SU-DHL-6 (cell line): ENCODE results near the gene NCKAP5.

Experiments used
- H2AFZ ChIP-seq: fragments of 200-600 bp; sonication (generic); 2 replicates; pipeline ENCODE4 v1.6.1; 2014; ENCODE audit warnings: low read depth, mild to moderate bottlenecking, moderate library complexity, mixed read lengths, antibody characterized with exemption, low read length; ENCODE audit not compliant: severe bottlenecking
- H3F3A ChIP-seq: fragments of 200-600 bp; shearing (Covaris generic); 2 replicates; pipeline ENCODE4 v1.6.0; 2016; ENCODE audit warnings: antibody characterized with exemption, mild to moderate bottlenecking; ENCODE audit not compliant: insufficient read depth
- H3K27ac ChIP-seq: fragments of 200-600 bp; sonication (generic); 2 replicates; pipeline ENCODE4 v1.5.1; 2016; ENCODE audit warnings: low read depth, mild to moderate bottlenecking, low read length, moderate library complexity, mixed read lengths
- H3K27me3 ChIP-seq: fragments of 200-600 bp; sonication (generic), shearing (Covaris generic); 2 replicates; pipeline ENCODE4 v1.6.0; 2014; ENCODE audit warnings: mild to moderate bottlenecking, low read length
- H3K36me3 ChIP-seq: fragments of 200-600 bp; sonication (generic); 2 replicates; pipeline ENCODE4 v1.6.1; 2014; ENCODE audit warnings: mild to moderate bottlenecking, low read length, mixed read lengths
- H3K4me2 ChIP-seq: fragments of 300-600, 200-600 bp; shearing (Covaris generic), sonication (generic); 2 replicates; pipeline ENCODE4 v1.6.0; 2014; ENCODE audit warnings: low read length, low read depth, mild to moderate bottlenecking; ENCODE audit not compliant: poor library complexity, severe bottlenecking
- H3K4me3 ChIP-seq: fragments of 200-600 bp; sonication (generic); 2 replicates; pipeline ENCODE4 v1.5.1; 2014; ENCODE audit warnings: antibody characterized with exemption, low read length, mild to moderate bottlenecking, mixed read lengths; ENCODE audit not compliant: insufficient read depth, poor library complexity, severe bottlenecking
- H3K79me2 ChIP-seq: fragments of 200-600 bp; sonication (generic); 2 replicates; pipeline ENCODE4 v1.6.1; 2014; ENCODE audit warnings: mild to moderate bottlenecking, low read length, moderate library complexity; ENCODE audit not compliant: insufficient read depth
- H3K9ac ChIP-seq: fragments of 200-600 bp; sonication (generic); 2 replicates; pipeline ENCODE4 v1.7.0; 2014; ENCODE audit warnings: mild to moderate bottlenecking, low read length
- H3K9me2 ChIP-seq: fragments of 200-600 bp; sonication (generic); replicated peaks from 2 replicates; pipeline ENCODE4 v1.6.1; 2014; ENCODE audit warnings: low read length; ENCODE audit not compliant: insufficient read depth
- H3K9me3 ChIP-seq: fragments of 200-600 bp; sonication (generic); 2 replicates; pipeline ENCODE4 v1.6.1; 2014; ENCODE audit warnings: low read length, mixed read lengths; ENCODE audit not compliant: insufficient read depth
- H4K20me1 ChIP-seq: fragments of 200-600 bp; sonication (generic); 2 replicates; pipeline ENCODE4 v1.6.1; 2014; ENCODE audit warnings: low read depth, mild to moderate bottlenecking, antibody characterized with exemption, low read length, moderate library complexity, mixed read lengths
- EZH2phosphoT487 ChIP-seq: fragments of 200-600 bp; sonication (generic), shearing (Covaris generic); conservative IDR thresholded peaks from 2 replicates; pipeline ENCODE4 v1.6.1; 2018; ENCODE audit warnings: mild to moderate bottlenecking, antibody characterized with exemption, low read length, moderate library complexity, mixed read lengths
- TF ChIP-seq, protein P1 (sequence below): fragments of 200-600 bp; sonication (generic); IDR thresholded peaks from one replicate; pipeline ENCODE4 v1.5.1; 2017; ENCODE audit warnings: antibody characterized with exemption, mild to moderate bottlenecking, low read length, moderate library complexity; ENCODE audit not compliant: insufficient read depth, poor library complexity, severe bottlenecking

Gene NCKAP5

GRCh38 chr2:133082034-133082433, 486.2 kb downstream of the NCKAP5 start:
- Histone ChIP-seq H4K20me1 (no peaks in the 10 kb centered on the region), H3F3A (no peaks in the 10 kb centered on the region), H3K9ac (no peak overlapping the region), H3K9me2 (no peaks in the 10 kb centered on the region), H3K4me3 (no peak overlapping the region), H3K79me2 (no peaks in the 10 kb centered on the region), H2AFZ (no peak overlapping the region), H3K27me3 (no peaks in the 10 kb centered on the region), H3K4me2 (no peak overlapping the region), H3K27ac (no peak overlapping the region), H3K9me3 (no peaks in the 10 kb centered on the region), H3K36me3 (no peaks in the 10 kb centered on the region)
- no peak for TF ChIP-seq EZH2phosphoT487
- TF ChIP-seq, protein P1, sequence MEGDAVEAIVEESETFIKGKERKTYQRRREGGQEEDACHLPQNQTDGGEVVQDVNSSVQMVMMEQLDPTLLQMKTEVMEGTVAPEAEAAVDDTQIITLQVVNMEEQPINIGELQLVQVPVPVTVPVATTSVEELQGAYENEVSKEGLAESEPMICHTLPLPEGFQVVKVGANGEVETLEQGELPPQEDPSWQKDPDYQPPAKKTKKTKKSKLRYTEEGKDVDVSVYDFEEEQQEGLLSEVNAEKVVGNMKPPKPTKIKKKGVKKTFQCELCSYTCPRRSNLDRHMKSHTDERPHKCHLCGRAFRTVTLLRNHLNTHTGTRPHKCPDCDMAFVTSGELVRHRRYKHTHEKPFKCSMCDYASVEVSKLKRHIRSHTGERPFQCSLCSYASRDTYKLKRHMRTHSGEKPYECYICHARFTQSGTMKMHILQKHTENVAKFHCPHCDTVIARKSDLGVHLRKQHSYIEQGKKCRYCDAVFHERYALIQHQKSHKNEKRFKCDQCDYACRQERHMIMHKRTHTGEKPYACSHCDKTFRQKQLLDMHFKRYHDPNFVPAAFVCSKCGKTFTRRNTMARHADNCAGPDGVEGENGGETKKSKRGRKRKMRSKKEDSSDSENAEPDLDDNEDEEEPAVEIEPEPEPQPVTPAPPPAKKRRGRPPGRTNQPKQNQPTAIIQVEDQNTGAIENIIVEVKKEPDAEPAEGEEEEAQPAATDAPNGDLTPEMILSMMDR = no peak

GRCh38 chr2:133080822-133081221, 487.4 kb downstream of the NCKAP5 start:
- H3K27me3 ChIP-seq = no peaks in the 10 kb centered on the region
- H3K27ac ChIP-seq = no peak overlapping the region
- no peaks in the 10 kb centered on the region for H3F3A ChIP-seq
- no peaks in the 10 kb centered on the region for H3K9me3 ChIP-seq
- H3K4me2 ChIP-seq = no peak overlapping the region
- no peak overlapping the region for H2AFZ ChIP-seq
- H4K20me1 ChIP-seq = no peaks in the 10 kb centered on the region
- TF ChIP-seq EZH2phosphoT487 = no peak
- TF ChIP-seq, protein P1 = no peak
- H3K9ac ChIP-seq = no peak overlapping the region
- H3K4me3 ChIP-seq = no peak overlapping the region
- H3K9me2 ChIP-seq = no peaks in the 10 kb centered on the region
- no peaks in the 10 kb centered on the region for H3K36me3 ChIP-seq
- H3K79me2 ChIP-seq = no peaks in the 10 kb centered on the region

GRCh38 chr2:133078667-133079411, 489.4 kb downstream of the NCKAP5 start:
- Histone ChIP-seq H3K27ac (no peak overlapping the region), H4K20me1 (no peaks in the 10 kb centered on the region)

More at GRCh38 chr2:133078667-133079411, 489.4 kb downstream of the NCKAP5 start:
- H3K9me2 ChIP-seq = no peaks in the 10 kb centered on the region
- H3F3A ChIP-seq = no peaks in the 10 kb centered on the region
- no peak overlapping the region for H3K9ac ChIP-seq
- TF ChIP-seq EZH2phosphoT487 = no peak
- TF ChIP-seq, protein P1 = no peak
- H3K9me3 ChIP-seq = no peaks in the 10 kb centered on the region
- no peaks in the 10 kb centered on the region for H3K36me3 ChIP-seq
- no peak overlapping the region for H2AFZ ChIP-seq
- no peak overlapping the region for H3K4me3 ChIP-seq
- no peak overlapping the region for H3K4me2 ChIP-seq
- no peaks in the 10 kb centered on the region for H3K27me3 ChIP-seq
- H3K79me2 ChIP-seq = no peaks in the 10 kb centered on the region
